HG03439 (cell line): ENCODE measurements around the gene ATAD2B.

Experiments used
- ATAC-seq: cut with Tn5 transposase; IDR thresholded peaks from one replicate; pipeline ENCODE4 v1.9.1; 2021; ENCODE audit warnings: mild to moderate bottlenecking, moderate library complexity; ENCODE audit not compliant: unreplicated experiment

ATAD2B gene

GRCh38 chr2:23705771-23706612 is 220.9 kb downstream of the ATAD2B start:
- no peak for ATAC-seq

- no peak for ATAC-seq
Measured at GRCh38 chr2:23703583-23704385, 223.1 kb downstream of the ATAD2B start.

GRCh38 chr2:23703037-23703582 is 223.8 kb downstream of the ATAD2B start:
- no peak for ATAC-seq

GRCh38 chr2:23700627-23701026 is 226.3 kb downstream of the ATAD2B start:
- ATAC-seq, result no peak

GRCh38 chr2:23699580-23699925 is 227.4 kb downstream of the ATAD2B start:
- ATAC-seq, result no peak

- ATAC-seq, result no peak
Measured at GRCh38 chr2:23698721-23699579, 228.0 kb downstream of the ATAD2B start.
